Upper lobe of left lung (tissue), 6 donors: Measurements from ENCODE around the gene PLXNA4. TPM values are rescaled to one million over a fixed set of nuclear protein-coding genes. Genes with fewer than 3 reads are reported as not detected.

Experiments
- ATAC-seq, 2 donors: fragments of 200-7000 bp; cut with Tn5 transposase; one replicate each; pipeline ENCODE4 v1.9.1; 2022; ENCODE audit warnings: mild to moderate bottlenecking in 2 of 2, moderate library complexity in 2 of 2; ENCODE audit not compliant: low FRiP score in 2 of 2
- DNase-seq, 2 donors: peaks; one replicate each; pipeline ENCODE4 v3.0.0-alpha.2; 2019 to 2020
- H3K27ac ChIP-seq, 4 donors: fragments of 200-600 bp; sonication (generic); one replicate each; pipeline ENCODE4 v1.5.1; 2016 to 2019
- H3K27me3 ChIP-seq, 4 donors: fragments of 200-600 bp; sonication (generic); one replicate each; pipeline ENCODE4 v1.5.1; 2017 to 2019
- H3K36me3 ChIP-seq, 4 donors: fragments of 200-600 bp; sonication (generic); one replicate each; pipeline ENCODE4 v1.5.1; 2016 to 2019
- H3K4me1 ChIP-seq, 4 donors: fragments of 200-600 bp; sonication (generic); one replicate each; pipeline ENCODE4 v1.5.1; 2018 to 2019
- H3K4me3 ChIP-seq, 4 donors: fragments of 200-600 bp; sonication (generic); one replicate each; pipeline ENCODE4 v1.5.1; 2017 to 2019; ENCODE audit warnings: mild to moderate bottlenecking in 2 of 4, moderate library complexity in 1 of 4
- H3K9me3 ChIP-seq, 4 donors: fragments of 200-600 bp; sonication (generic); one replicate each; pipeline ENCODE4 v1.5.1; 2018 to 2019
- EP300 ChIP-seq, 4 donors: sonication (generic); formaldehyde crosslinking; IDR thresholded peaks; one replicate each; pipeline ENCODE4 v1.5.1; 2017; ENCODE audit warnings: antibody characterized with exemption in 4 of 4, control low read depth in 2 of 4
- POLR2A ChIP-seq, 4 donors: fragments of 450-650 bp; IDR thresholded peaks; one replicate each; pipeline ENCODE4 v1.5.1; 2016 to 2017; ENCODE audit warnings: antibody characterized with exemption in 4 of 4, mild to moderate bottlenecking in 2 of 4
- POLR2AphosphoS5 ChIP-seq, 2 donors: sonication (generic); formaldehyde crosslinking; IDR thresholded peaks; one replicate each; pipeline ENCODE4 v1.5.1; 2017; ENCODE audit warnings: antibody characterized with exemption in 2 of 2
- WGBS, 2 donors: methylation state at CpG; one replicate each; pipeline ENCODE4 v1.1.5; 2017 to 2018; 5-methylcytosine and 5-hydroxymethylcytosine counted together
- total RNA-seq, 6 donors: library from RNA; depleted of rRNA in 4 of 6; stranded (reverse); fragments of >200 nt in 4 of 6; gene quantifications; one replicate each; pipeline versions ENCODE4 v1.1.0 to v1.2.1, GENCODE V29; 2016 to 2021
- TF ChIP-seq, protein P1 (sequence below), 6 experiments: fragments of 450-650 bp in 4 of 6; fragments of 200-600 bp in 2 of 6; sonication (generic) in 2 of 6; IDR thresholded peaks; one replicate each; pipeline ENCODE4 v1.5.1; 2016 to 2019; ENCODE audit warnings: antibody characterized with exemption in 6 of 6
- donor health status: DM: no; HTN: no; CAD: no; lungs with moderate emphysema.
- donor health status: DM: no; HTN: yes; CAD: no; lungs with severe emphysema.

Gene PLXNA4
- total RNA-seq, 6 donors from 2014 or later, result 1.1 to 5.9 (median 2.6) TPM

DNA sequence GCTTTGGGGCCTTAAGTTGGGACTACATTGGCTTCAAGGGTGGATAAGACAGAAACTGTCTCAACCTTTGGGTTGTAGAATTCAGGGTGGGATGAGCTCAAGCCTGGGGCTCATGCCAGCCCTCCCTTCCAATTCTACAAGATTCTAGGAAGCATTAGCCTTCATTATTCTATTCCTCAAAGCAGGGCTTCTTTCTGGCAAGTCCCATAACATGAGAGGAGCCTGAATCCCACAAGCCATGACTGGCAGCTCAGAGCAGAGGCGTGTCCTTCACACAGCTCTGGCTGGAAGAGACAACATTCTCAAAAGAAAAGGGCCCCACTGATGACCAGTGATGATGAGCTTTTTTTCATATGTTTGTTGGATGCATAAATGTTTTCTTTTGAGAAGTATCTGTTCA is 187.6 kb downstream of the PLXNA4 start:
- H3K4me1 ChIP-seq, result peaks cover 0 to 9% (median 5%) of the 10 kb centered on the region in 4 donors
- H3K27ac ChIP-seq, result no peak overlapping the region
- DNase-seq (no peak), ATAC-seq (no peak)
- H3K27me3 ChIP-seq, result no peaks in the 10 kb centered on the region
- TF ChIP-seq, protein P1, sequence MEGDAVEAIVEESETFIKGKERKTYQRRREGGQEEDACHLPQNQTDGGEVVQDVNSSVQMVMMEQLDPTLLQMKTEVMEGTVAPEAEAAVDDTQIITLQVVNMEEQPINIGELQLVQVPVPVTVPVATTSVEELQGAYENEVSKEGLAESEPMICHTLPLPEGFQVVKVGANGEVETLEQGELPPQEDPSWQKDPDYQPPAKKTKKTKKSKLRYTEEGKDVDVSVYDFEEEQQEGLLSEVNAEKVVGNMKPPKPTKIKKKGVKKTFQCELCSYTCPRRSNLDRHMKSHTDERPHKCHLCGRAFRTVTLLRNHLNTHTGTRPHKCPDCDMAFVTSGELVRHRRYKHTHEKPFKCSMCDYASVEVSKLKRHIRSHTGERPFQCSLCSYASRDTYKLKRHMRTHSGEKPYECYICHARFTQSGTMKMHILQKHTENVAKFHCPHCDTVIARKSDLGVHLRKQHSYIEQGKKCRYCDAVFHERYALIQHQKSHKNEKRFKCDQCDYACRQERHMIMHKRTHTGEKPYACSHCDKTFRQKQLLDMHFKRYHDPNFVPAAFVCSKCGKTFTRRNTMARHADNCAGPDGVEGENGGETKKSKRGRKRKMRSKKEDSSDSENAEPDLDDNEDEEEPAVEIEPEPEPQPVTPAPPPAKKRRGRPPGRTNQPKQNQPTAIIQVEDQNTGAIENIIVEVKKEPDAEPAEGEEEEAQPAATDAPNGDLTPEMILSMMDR (IDR thresholded peaks at IDR 0.05), result no peak
- no peak for TF ChIP-seq EP300 (IDR thresholded peaks at IDR 0.05)
- no peak for TF ChIP-seq POLR2AphosphoS5 (IDR thresholded peaks at IDR 0.05)
- TF ChIP-seq POLR2A (IDR thresholded peaks at IDR 0.05), result no peak
- no peak overlapping the region for H3K4me3 ChIP-seq
- H3K9me3 ChIP-seq, result no peaks in the 10 kb centered on the region
- H3K36me3 ChIP-seq, result no peaks in the 10 kb centered on the region
- WGBS, 2 donors, result 86 to 94% methylated on average over 1 of the region's 1 CpG

DNA sequence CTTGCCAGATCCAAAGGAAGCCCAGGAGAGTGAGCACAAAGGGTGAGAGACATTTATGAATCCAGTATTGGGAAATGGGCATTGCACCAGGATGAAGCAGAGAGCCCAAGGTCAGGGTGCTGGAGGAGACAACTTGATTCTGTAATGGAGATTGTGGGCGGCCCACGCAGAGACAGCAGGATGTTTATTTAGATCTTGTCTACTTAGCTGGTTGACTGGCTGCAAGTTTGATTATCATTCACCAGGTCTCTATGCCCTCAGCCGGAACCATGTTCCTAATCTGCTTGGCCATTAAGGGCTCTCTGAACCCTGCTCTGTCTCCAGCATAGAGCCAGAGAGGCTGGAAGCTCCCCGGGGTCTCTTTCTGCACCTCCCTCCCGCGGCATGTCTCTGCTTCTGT is 188.7 kb downstream of the PLXNA4 start:
- ATAC-seq, result no peak
- no peak for DNase-seq
- no peaks in the 10 kb centered on the region for H3K9me3 ChIP-seq
- TF ChIP-seq POLR2A (IDR thresholded peaks at IDR 0.05), result no peak
- no peak overlapping the region for H3K4me3 ChIP-seq
- H3K36me3 ChIP-seq, result no peaks in the 10 kb centered on the region
- 73 to 74% methylated on average over 6 of the region's 6 CpGs for WGBS, 2 donors
- no peak overlapping the region for H3K27ac ChIP-seq
- H3K4me1 ChIP-seq, result peaks cover 0 to 9% (median 5%) of the 10 kb centered on the region in 4 donors
- no peaks in the 10 kb centered on the region for H3K27me3 ChIP-seq

DNA sequence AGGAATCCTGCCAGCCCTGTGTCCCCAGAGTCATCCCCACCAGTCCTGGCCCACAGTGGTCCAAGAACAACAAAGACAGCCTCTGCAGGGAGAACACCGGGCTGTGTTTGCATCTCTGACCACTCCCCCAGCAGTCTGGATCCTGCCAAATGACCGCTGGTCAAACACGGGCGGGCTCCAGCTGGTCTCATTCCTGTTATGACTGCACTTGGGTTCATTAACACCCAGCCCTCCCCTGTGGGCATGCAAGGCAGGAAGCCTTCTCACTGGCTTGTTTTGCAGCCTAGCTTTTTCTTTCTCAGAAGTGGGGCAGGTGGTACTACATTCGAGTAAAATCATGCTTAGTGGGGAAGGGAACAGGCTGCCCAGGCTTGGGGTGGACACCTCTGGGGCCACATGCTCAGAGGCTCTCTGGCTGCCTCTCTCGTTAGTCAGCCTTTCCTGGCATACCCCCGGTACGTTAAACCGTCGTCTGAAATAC is 190.0 kb downstream of the PLXNA4 start:
- H3K4me1 ChIP-seq, result peaks cover 0 to 9% (median 5%) of the 10 kb centered on the region in 4 donors
- DNase-seq (peak in 1 of 2 donors; percentile 28), ATAC-seq (peak; percentile 31 to 58)
- no peak overlapping the region for H3K27ac ChIP-seq
- no peaks in the 10 kb centered on the region for H3K36me3 ChIP-seq
- TF ChIP-seq POLR2A (IDR thresholded peaks at IDR 0.05) (no peak), POLR2AphosphoS5 (IDR thresholded peaks at IDR 0.05) (no peak), EP300 (IDR thresholded peaks at IDR 0.05) (no peak)
- TF ChIP-seq, protein P1 (IDR thresholded peaks at IDR 0.05), result no peak
- H3K4me3 ChIP-seq, result no peak overlapping the region
- no peaks in the 10 kb centered on the region for H3K27me3 ChIP-seq
- WGBS, 2 donors, result 34 to 41% methylated on average over 10 of the region's 10 CpGs
- H3K9me3 ChIP-seq, result no peaks in the 10 kb centered on the region

DNA sequence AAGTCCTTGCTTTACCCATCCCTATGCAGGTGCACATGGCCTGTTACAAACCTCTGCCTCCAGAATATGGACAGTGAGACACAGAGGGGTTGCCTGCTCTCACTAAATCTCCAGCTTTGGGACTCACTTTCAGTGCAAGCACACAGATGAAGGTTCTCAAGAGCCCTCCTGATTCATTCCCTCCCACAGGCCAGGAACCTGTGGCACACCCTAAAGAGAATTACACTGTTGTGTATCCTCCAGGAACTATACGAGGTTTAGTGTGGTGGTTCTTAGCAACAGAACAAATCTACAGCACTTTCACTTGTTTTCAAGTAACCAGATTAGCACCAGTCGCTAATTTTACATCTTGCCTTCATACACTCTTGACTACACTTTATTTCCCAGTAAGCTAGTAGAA is 192.3 kb downstream of the PLXNA4 start:
- WGBS, 2 donors, result 61 to 67% methylated on average over 2 of the region's 2 CpGs

DNA sequence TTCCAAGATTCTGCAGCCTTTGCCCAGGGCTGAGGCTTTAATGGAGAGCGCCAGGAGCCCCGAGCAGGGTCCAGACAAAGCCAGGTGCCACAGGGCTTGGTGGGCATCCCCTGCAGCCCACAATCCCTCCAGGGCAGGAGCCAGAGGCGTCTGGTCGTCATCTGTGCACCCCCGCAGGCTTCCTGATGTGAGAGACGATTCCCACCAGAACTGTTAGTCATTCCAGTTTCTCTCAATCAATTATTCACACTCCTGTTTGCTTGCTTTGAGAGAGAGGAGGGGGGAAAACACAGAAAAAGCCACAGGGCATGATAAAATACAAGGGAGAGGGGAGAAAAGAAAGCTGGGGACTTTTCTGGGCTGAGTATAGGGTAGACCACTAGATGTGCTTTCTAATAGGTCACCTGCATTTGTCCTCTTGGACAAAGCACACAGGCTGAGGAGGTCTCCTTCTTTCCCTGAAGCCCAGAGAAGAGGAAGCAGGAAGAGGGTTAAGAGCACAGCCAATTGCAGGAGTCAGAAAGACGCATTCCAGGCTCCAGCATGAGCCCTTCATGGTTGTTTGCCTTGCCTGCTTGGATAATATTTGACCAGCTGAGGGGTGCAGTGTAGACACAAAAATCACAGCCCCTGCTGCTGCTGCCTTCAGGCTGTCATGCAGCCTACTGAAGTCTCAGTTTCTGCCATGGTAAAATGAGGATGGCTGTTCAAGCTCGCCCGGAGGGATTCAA is 194.4 kb downstream of the PLXNA4 start:
- H3K36me3 ChIP-seq, result no peaks in the 10 kb centered on the region
- ATAC-seq (peak in 1 of 2 donors; percentile 24), DNase-seq (peak in 1 of 2 donors; percentile 15)
- 44 to 46% methylated on average over 9 of the region's 9 CpGs for WGBS, 2 donors
- H3K9me3 ChIP-seq, result no peaks in the 10 kb centered on the region
- H3K27ac ChIP-seq, result no peak overlapping the region
- TF ChIP-seq EP300 (IDR thresholded peaks at IDR 0.05) (no peak), POLR2AphosphoS5 (IDR thresholded peaks at IDR 0.05) (no peak)
- TF ChIP-seq, protein P1 (IDR thresholded peaks at IDR 0.05), result no peak
- peaks cover 0 to 7% (median 5%) of the 10 kb centered on the region in 4 donors for H3K4me1 ChIP-seq
- no peak overlapping the region for H3K4me3 ChIP-seq
- no peaks in the 10 kb centered on the region for H3K27me3 ChIP-seq

More for the DNA sequence above, 192.3 kb downstream of the PLXNA4 start:
- ATAC-seq (no peak), DNase-seq (no peak)
- H3K27me3 ChIP-seq, result no peaks in the 10 kb centered on the region
- no peaks in the 10 kb centered on the region for H3K36me3 ChIP-seq
- no peaks in the 10 kb centered on the region for H3K9me3 ChIP-seq
- no peak overlapping the region for H3K27ac ChIP-seq
- H3K4me1 ChIP-seq, result peaks cover 0 to 9% (median 5%) of the 10 kb centered on the region in 4 donors
- H3K4me3 ChIP-seq, result no peak overlapping the region
- no peak for TF ChIP-seq POLR2AphosphoS5 (IDR thresholded peaks at IDR 0.05)
- TF ChIP-seq, protein P1 (IDR thresholded peaks at IDR 0.05), result no peak
- TF ChIP-seq POLR2A (IDR thresholded peaks at IDR 0.05), result no peak
- TF ChIP-seq EP300 (IDR thresholded peaks at IDR 0.05), result no peak
